OCI-LY3 (cell line): ENCODE measurements around the gene LRRC14B.

Source experiments
- H2AFZ ChIP-seq: fragments of 200-600, 300-600 bp; shearing (Covaris generic); 2 replicates; pipeline ENCODE4 v1.6.0; 2014; ENCODE audit warnings: antibody characterized with exemption, low read depth, low read length
- H3K27ac ChIP-seq: fragments of 200-600, 300-600 bp; sonication (generic); 2 replicates; pipeline ENCODE4 v1.5.1; 2014; ENCODE audit warnings: mild to moderate bottlenecking, low read length, moderate library complexity, mixed read lengths
- H3K27me3 ChIP-seq: fragments of 200-600, 300-600 bp; sonication (generic); 2 replicates; pipeline ENCODE4 v1.6.1; 2014; ENCODE audit warnings: low read depth, low read length, mixed read lengths
- H3K36me3 ChIP-seq: fragments of 200-600, 300-600 bp; sonication (generic); replicated peaks from 2 replicates; pipeline ENCODE3; 2014; ENCODE audit warnings: low read depth, low read length, mixed read lengths
- H3K4me1 ChIP-seq: fragments of 300-600, 200-600 bp; sonication (generic); 2 replicates; pipeline ENCODE4 v1.6.1; 2014; ENCODE audit warnings: low read length, mixed read lengths
- H3K4me2 ChIP-seq: fragments of 200-600, 300-600 bp; sonication (generic); 2 replicates; pipeline ENCODE4 v1.6.1; 2014; ENCODE audit warnings: low read length, mixed read lengths
- H3K4me3 ChIP-seq: fragments of 300-600, 200-600 bp; sonication (generic); 2 replicates; pipeline ENCODE4 v1.5.1; 2014; ENCODE audit warnings: antibody characterized with exemption, mild to moderate bottlenecking, low read length, moderate library complexity
- H3K79me2 ChIP-seq: fragments of 300-600, 200-600 bp; shearing (Covaris generic); 2 replicates; pipeline ENCODE4 v1.6.1; 2014; ENCODE audit warnings: mild to moderate bottlenecking, low read length, mixed read lengths
- H3K9ac ChIP-seq: fragments of 300-600, 200-600 bp; shearing (Covaris generic); 2 replicates; pipeline ENCODE4 v1.6.0; 2014; ENCODE audit warnings: mild to moderate bottlenecking, low read length, moderate library complexity
- H3K9me3 ChIP-seq: fragments of 200-600, 300-600 bp; shearing (Covaris generic); 2 replicates; pipeline ENCODE4 v1.6.1; 2014; ENCODE audit warnings: low read length, mixed read lengths; ENCODE audit not compliant: insufficient read depth
- H4K20me1 ChIP-seq: fragments of 200-600, 300-600 bp; sonication (generic); 2 replicates; pipeline ENCODE4 v1.6.1; 2016; ENCODE audit warnings: low read length, mixed read lengths; ENCODE audit not compliant: insufficient read depth
- CTCF ChIP-seq: fragments of 200-600, 300-600 bp; sonication (generic); IDR thresholded peaks from 2 replicates; pipeline ENCODE4 v1.5.1; 2014; ENCODE audit warnings: antibody characterized with exemption, low read length, low read depth
- EZH2phosphoT487 ChIP-seq: fragments of 200-600 bp; shearing (Covaris generic); IDR thresholded peaks from 2 replicates; pipeline ENCODE4 v1.6.1; 2018; ENCODE audit warnings: antibody characterized with exemption, mixed run types, low read depth

The LRRC14B gene

GRCh38 chr5:190366-191035 lies 794 bp upstream of the LRRC14B start:
- H3K27me3 ChIP-seq = no peaks in the 10 kb centered on the region
- H3K4me1 ChIP-seq = no peaks in the 10 kb centered on the region
- no peaks in the 10 kb centered on the region for H3K36me3 ChIP-seq
- no peak overlapping the region for H3K27ac ChIP-seq
- H3K79me2 ChIP-seq = no peaks in the 10 kb centered on the region
- no peaks in the 10 kb centered on the region for H4K20me1 ChIP-seq
- H3K4me2 ChIP-seq = no peak overlapping the region
- no peak for TF ChIP-seq CTCF
- no peak overlapping the region for H3K9ac ChIP-seq
- H3K4me3 ChIP-seq = no peak overlapping the region
- no peaks in the 10 kb centered on the region for H3K9me3 ChIP-seq
- no peak overlapping the region for H2AFZ ChIP-seq

GRCh38 chr5:191949-192690 lies 825 bp downstream of the LRRC14B start:
- Histone ChIP-seq H3K9ac (no peak overlapping the region), H3K4me1 (no peaks in the 10 kb centered on the region), H3K27ac (no peak overlapping the region), H4K20me1 (no peaks in the 10 kb centered on the region), H3K9me3 (no peaks in the 10 kb centered on the region), H3K4me2 (no peak overlapping the region), H3K27me3 (no peaks in the 10 kb centered on the region), H2AFZ (no peak overlapping the region), H3K79me2 (no peaks in the 10 kb centered on the region), H3K4me3 (no peak overlapping the region), H3K36me3 (no peaks in the 10 kb centered on the region)
- TF ChIP-seq CTCF (no peak), EZH2phosphoT487 (no peak)

GRCh38 chr5:192691-192969 lies 1.3 kb downstream of the LRRC14B start:
- TF ChIP-seq CTCF (no peak), EZH2phosphoT487 (no peak)
- Histone ChIP-seq H3K4me3 (no peak overlapping the region), H3K4me1 (no peaks in the 10 kb centered on the region), H3K27me3 (no peaks in the 10 kb centered on the region), H3K9me3 (no peaks in the 10 kb centered on the region), H3K4me2 (no peak overlapping the region), H4K20me1 (no peaks in the 10 kb centered on the region), H2AFZ (no peak overlapping the region), H3K36me3 (no peaks in the 10 kb centered on the region), H3K27ac (no peak overlapping the region), H3K9ac (no peak overlapping the region), H3K79me2 (no peaks in the 10 kb centered on the region)

GRCh38 chr5:192970-193831 lies 1.9 kb downstream of the LRRC14B start:
- H3K79me2 ChIP-seq = no peaks in the 10 kb centered on the region
- H3K36me3 ChIP-seq = no peaks in the 10 kb centered on the region
- TF ChIP-seq EZH2phosphoT487 (no peak), CTCF (no peak)
- H3K9ac ChIP-seq = no peak overlapping the region
- H3K4me2 ChIP-seq = no peak overlapping the region
- no peak overlapping the region for H3K27ac ChIP-seq
- no peaks in the 10 kb centered on the region for H3K9me3 ChIP-seq
- no peak overlapping the region for H2AFZ ChIP-seq
- H3K4me3 ChIP-seq = no peak overlapping the region
- H3K27me3 ChIP-seq = no peaks in the 10 kb centered on the region
- H4K20me1 ChIP-seq = no peaks in the 10 kb centered on the region
- H3K4me1 ChIP-seq = no peaks in the 10 kb centered on the region
